NT2/D1 (cell line): ENCODE data around the gene RHBDF1.

Experiments used
- DNase-seq: peaks from one replicate; pipeline ENCODE4 v3.0.0-alpha.2; 2011; ENCODE audit warnings: low read depth, low spot score
- H3K27me3 ChIP-seq: 2 replicates; pipeline ENCODE4 v1.6.0; 2011; ENCODE audit warnings: mild to moderate bottlenecking; ENCODE audit not compliant: insufficient read length, insufficient read depth
- H3K36me3 ChIP-seq: 2 replicates; pipeline ENCODE4 v1.6.1; 2011; ENCODE audit warnings: mild to moderate bottlenecking, low read length, mixed read lengths; ENCODE audit not compliant: insufficient read depth, insufficient read length
- H3K4me1 ChIP-seq: 2 replicates; pipeline ENCODE4 v1.5.1; 2011; ENCODE audit not compliant: insufficient read depth, insufficient read length
- H3K4me3 ChIP-seq: 2 replicates; pipeline ENCODE4 v1.5.1; 2011; ENCODE audit warnings: low read depth; ENCODE audit not compliant: insufficient read length
- H3K9ac ChIP-seq: 2 replicates; pipeline ENCODE4 v1.6.0; 2011; ENCODE audit warnings: low read depth; ENCODE audit not compliant: insufficient read length
- H3K9me3 ChIP-seq: 2 replicates; pipeline ENCODE4 v1.5.1; 2011; ENCODE audit warnings: mild to moderate bottlenecking, low read length; ENCODE audit not compliant: insufficient read depth
- SUZ12 ChIP-seq: IDR thresholded peaks from 2 replicates; pipeline ENCODE4 v1.6.1; 2011; ENCODE audit not compliant: insufficient read length, insufficient read depth; ENCODE audit errors: extremely low read depth
- YY1 ChIP-seq: IDR thresholded peaks from 2 replicates; pipeline ENCODE4 v1.6.1; 2011; ENCODE audit not compliant: insufficient read length, insufficient read depth
- ZNF274 ChIP-seq: IDR thresholded peaks from 2 replicates; pipeline ENCODE4 v1.6.1; 2011; ENCODE audit warnings: mild to moderate bottlenecking, low read depth, low read length

Gene RHBDF1

DNA sequence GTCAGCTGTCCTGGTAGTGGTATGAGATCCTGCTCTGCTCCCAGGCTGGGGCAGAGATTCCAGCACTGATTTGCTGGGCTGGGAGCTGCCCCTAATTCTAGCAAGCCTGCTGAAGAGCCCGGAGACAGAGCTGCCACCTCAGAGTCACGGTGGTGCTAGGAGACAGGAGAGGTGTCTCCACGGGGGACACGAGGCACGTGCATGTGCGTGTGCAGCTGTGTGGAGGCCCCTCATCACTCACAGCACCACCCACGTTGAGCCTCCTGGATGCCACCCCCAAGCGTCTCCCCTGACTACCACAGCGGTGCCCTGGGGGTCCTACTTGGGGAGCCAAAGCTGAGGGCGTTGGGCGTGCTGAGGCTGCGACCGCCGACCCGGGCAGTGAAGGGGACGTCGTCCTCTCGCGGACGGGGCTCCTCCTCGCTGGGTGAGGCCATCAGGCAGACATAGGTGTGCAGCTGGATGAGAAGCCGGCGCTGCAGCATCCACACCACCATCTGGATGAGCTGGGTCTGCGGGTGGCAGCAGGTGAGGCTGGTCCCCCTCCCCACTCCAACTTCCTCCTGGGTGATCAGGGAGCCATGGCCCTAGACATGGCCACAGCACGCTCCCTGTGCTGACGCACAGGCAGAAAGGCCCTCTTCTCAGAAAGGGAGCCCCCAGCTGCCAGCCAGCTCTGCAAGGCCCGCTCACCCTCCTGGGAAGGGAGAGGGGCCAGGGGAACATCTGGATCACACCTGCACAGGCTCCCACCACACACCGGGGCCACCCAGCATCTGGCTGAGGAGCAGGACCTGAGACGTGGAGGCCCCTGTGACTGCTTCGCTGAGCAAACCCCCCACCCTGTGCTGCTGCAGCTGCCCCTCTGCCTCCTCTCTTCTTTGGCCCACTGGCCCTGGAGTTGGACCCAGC is 17.2 kb upstream of the RHBDF1 start:
- Histone ChIP-seq H3K9me3 (no peaks in the 10 kb centered on the region), H3K4me1 (peaks cover 11% of the 10 kb centered on the region), H3K4me3 (no peak overlapping the region), H3K27me3 (no peaks in the 10 kb centered on the region), H3K9ac (no peak overlapping the region), H3K36me3 (peaks cover 81% of the 10 kb centered on the region)
- DNase-seq, result no peak
- TF ChIP-seq YY1 (no peak), ZNF274 (no peak), SUZ12 (no peak)

DNA sequence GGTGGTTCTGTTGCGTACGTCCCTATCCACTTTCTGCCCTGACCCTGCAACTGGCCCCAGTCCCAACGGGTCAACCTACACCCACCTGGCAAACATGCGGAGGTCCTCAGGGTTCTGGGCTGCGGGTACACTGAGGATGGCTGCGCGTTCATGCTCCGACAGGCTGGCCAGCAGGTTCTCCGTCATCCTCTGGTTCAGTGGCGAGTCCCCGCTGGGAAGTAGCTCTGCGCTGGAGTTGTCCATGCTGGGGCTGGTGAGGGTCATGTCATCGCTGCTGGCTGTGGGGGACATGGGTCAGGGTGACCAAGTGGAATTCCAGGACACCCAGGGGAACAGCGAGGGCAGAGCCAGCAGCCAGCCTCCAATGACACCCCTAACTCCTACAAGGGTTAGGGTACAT is 16.2 kb upstream of the RHBDF1 start:
- peaks cover 85% of the 10 kb centered on the region for H3K36me3 ChIP-seq
- DNase-seq, result no peak
- H3K27me3 ChIP-seq, result no peaks in the 10 kb centered on the region
- H3K9ac ChIP-seq, result no peak overlapping the region
- no peak overlapping the region for H3K4me3 ChIP-seq
- no peak for TF ChIP-seq YY1
- no peak for TF ChIP-seq SUZ12
- no peak for TF ChIP-seq ZNF274
- H3K9me3 ChIP-seq, result no peaks in the 10 kb centered on the region
- peaks cover 9% of the 10 kb centered on the region for H3K4me1 ChIP-seq

DNA sequence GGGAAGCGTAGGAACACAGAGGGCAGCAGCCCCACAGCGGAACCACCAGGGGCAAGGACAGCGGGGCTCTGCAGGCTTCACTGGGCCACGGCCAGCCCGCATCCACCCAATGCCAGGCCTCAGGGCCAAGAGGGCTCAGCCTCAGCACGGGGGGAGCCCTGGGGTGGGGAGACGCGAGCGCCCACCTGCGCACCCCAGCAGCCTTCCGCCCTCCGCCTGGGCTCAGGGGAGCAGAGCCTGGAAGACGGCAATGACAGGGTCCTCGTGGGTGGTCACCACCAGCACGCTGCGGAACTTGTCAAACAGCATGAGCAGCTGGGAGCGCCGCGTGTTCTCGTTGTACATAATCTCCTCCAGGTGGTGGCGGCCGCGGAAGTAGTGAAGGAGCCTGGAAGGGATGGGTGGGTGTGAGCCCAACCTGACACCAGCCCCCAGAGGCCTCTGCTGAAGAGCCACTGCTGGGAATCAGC is 14.1 kb upstream of the RHBDF1 start:
- Histone ChIP-seq H3K4me3 (no peak overlapping the region), H3K36me3 (peaks cover 80% of the 10 kb centered on the region), H3K9me3 (no peaks in the 10 kb centered on the region), H3K9ac (no peak overlapping the region), H3K27me3 (no peaks in the 10 kb centered on the region), H3K4me1 (peaks cover 16% of the 10 kb centered on the region)
- DNase-seq, result no peak
- TF ChIP-seq ZNF274, result no peak
- no peak for TF ChIP-seq SUZ12
- no peak for TF ChIP-seq YY1

DNA sequence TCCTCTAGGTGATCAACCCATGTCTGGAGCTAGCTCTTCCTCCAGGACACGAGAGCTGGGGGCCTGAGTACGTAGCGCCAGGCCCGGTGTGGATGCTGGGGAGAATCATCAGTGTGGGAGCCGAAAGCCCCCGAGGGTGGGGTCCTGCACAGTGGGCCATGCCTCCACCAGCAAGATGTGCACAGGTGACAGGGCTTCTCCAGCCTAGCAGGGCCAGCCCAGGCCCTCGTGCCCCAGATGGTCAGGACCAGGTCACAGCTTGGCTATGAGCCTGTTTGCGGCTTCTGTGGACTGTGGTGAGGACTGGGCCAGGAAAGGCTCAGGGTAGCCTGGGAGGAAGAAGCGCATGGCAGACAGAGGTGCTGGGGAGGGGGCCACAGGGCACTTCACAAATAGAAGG is 13.4 kb upstream of the RHBDF1 start:
- no peak overlapping the region for H3K9ac ChIP-seq

DNA sequence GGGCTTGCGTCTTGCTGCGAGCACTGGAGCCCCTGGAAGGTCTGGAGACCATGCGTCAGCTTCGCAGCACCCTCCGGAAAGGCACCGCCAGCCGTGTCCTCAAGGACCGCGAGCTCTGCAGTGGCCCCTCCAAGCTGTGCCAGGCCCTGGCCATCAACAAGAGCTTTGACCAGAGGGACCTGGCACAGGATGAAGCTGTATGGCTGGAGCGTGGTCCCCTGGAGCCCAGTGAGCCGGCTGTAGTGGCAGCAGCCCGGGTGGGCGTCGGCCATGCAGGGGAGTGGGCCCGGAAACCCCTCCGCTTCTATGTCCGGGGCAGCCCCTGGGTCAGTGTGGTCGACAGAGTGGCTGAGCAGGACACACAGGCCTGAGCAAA is 13.0 kb upstream of the RHBDF1 start:
- no peaks in the 10 kb centered on the region for H3K9me3 ChIP-seq

More for the DNA sequence above, 13.4 kb upstream of the RHBDF1 start:
- no peak for DNase-seq
- Histone ChIP-seq H3K4me3 (no peak overlapping the region), H3K9me3 (no peaks in the 10 kb centered on the region), H3K36me3 (peaks cover 80% of the 10 kb centered on the region), H3K4me1 (peaks cover 16% of the 10 kb centered on the region), H3K27me3 (no peaks in the 10 kb centered on the region)
- TF ChIP-seq SUZ12 (no peak), ZNF274 (no peak), YY1 (no peak)

DNA sequence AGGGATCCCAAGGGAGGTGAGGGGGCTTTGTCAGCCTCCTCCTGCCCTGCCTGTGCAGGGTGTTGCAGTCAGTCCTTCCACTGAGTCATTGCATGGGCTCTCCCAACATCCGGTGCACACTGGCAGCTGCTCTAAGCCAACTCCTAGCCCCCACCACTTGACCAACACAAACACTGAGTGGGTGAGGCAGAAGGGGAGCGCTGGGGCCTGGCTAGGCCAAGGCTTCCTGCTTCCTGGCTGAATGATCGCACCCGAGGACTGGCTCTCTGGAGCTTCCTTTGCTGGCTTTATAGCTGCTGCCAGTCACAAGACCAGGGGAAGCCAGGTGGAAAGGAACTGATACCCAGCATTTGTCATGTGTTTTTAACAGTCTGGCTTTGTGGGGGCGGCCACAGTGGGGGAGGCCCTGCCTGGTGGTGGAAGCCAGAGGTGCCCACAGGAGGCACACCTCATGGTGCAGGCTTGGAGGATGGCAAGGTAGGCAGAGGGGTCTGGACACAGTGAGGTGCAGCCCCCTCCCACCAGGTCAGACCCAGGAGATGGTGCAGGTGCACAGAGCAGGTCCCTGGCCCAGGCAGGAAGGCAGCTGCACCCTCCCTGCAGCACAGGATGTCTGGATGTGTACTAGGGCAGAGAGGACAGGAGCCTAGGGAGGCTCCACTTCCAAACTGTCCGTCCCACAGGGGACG is 12.4 kb upstream of the RHBDF1 start:
- no peak overlapping the region for H3K9ac ChIP-seq
- H3K4me3 ChIP-seq, result no peak overlapping the region

More for the DNA sequence above, 13.0 kb upstream of the RHBDF1 start:
- H3K4me3 ChIP-seq, result no peak overlapping the region
- TF ChIP-seq SUZ12 (no peak), YY1 (no peak), ZNF274 (no peak)
- no peak for DNase-seq
- no peaks in the 10 kb centered on the region for H3K27me3 ChIP-seq
- no peak overlapping the region for H3K9ac ChIP-seq
- H3K4me1 ChIP-seq, result peaks cover 16% of the 10 kb centered on the region
- peaks cover 82% of the 10 kb centered on the region for H3K36me3 ChIP-seq

More for the DNA sequence above, 12.4 kb upstream of the RHBDF1 start:
- Histone ChIP-seq H3K9me3 (no peaks in the 10 kb centered on the region), H3K36me3 (peaks cover 82% of the 10 kb centered on the region), H3K27me3 (no peaks in the 10 kb centered on the region), H3K4me1 (peaks cover 12% of the 10 kb centered on the region)
- DNase-seq, result no peak
- TF ChIP-seq SUZ12, result no peak
- no peak for TF ChIP-seq YY1
- no peak for TF ChIP-seq ZNF274
